COLO668 (cell line): ENCODE data around the gene FMNL2.

Experiments
- DNase-seq: peaks from one replicate; lab custom pipeline; 2025; ENCODE audit not compliant: unreplicated experiment; lab: John Stamatoyannopoulos, UW

FMNL2 gene

DNA sequence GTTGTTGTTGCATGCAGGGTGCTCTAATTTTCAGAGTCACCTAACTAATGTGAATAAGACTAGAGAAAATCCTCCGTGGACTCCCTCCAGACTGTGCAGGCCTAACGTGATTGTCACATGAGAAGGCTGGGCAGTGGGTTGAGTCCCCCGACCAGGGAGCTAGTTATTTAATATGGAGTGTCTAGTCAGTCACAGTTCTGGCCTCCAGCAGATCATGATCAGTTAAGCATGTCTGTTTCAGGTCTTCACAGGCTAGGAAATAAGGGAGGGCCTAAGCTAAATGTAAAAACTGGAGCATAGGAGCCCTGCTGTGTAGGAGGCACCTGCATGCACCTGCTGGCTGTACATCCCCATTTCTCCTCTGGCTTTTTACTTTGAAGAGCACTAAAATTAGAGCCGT is 295.5 kb downstream of the FMNL2 start:
- DNase-seq, result no peak

DNA sequence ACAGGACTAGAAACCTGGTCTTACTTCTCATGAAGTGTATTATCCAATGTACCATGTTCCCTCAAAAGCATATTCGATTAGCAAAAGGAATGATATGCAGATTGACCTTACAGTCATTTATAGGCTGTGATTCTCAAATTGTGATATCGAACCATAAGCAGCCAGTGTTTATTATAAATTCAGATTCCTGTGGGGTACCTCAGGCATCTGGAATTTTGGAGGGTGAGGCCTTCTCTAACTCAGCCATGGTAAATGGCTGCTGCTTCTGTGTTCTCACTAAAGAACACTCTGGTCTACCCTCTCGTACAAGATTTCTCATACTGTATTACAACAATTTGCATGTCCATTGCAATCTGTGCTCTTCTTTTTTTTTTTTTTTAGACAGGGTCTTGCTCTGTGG is 297.8 kb downstream of the FMNL2 start:
- no peak for DNase-seq

DNA sequence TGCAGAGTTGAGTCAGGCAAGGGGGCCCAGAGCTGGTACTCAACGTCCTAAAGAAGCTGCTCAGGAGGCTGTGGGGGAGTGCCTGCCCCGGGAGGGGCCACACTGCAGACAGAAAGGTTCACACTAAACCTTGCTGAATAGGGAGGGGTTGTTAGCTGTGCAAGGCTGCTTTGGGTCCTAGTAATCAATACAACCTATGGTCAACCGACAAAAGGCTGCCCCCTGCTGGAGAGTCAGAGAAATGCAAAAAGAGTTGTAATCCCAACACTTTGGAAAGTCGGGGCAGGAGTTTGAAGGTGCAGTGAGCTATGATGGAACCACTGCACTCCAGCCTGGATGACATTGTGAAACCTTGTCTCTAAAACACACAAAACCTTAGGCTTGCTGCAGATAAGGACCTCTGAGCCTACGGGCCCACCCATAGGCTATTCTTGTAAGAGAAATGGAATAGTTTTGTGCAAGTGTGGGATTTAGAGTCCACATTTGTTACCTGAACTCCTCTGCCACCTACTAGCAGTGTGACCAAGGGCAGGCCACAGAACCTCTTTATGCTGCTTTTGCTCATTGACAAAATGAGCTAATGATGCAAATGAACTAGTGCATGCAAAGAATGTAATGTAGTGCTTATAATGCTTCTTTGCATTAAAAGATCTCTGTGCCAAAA is 300.8 kb downstream of the FMNL2 start:
- DNase-seq, result peak; percentile 58

DNA sequence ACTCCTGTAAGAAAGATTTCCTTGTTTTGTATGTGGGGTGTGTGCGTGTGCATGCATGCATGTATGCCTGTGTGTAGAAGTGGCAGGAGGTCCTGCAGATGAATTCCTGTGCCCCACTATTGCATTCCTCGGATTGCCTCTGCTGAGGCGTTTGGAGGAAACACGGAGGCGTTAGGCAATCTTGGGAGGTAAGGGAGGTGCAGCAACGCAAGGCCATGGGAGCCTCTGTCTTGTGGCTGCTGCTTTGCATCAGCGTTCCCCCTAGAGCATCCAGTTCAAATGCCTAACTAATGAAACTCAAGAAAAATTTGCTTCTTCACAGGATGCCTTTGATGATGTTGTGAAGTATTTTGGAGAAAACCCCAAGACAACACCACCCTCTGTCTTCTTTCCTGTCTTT is 302.3 kb downstream of the FMNL2 start:
- no peak for DNase-seq

DNA sequence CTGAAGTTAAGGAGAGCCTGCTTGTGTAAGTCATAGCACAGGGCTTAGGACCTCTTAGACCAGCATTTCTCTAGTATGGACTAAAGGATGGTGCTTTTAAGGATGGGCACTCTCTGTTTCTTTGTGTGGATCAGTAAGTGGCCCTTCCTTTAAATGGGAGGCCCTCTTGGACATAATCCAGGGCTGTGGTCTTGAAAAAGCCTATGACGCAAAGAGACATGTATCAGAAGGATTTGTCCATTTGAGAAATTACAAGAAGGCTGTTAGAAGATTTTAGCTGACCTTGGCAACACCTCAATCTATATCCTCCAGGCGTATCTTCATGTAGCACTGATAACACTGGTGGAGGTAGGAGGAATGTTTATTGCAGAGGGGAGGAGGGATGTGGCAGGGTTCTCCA is 303.1 kb downstream of the FMNL2 start:
- no peak for DNase-seq

DNA sequence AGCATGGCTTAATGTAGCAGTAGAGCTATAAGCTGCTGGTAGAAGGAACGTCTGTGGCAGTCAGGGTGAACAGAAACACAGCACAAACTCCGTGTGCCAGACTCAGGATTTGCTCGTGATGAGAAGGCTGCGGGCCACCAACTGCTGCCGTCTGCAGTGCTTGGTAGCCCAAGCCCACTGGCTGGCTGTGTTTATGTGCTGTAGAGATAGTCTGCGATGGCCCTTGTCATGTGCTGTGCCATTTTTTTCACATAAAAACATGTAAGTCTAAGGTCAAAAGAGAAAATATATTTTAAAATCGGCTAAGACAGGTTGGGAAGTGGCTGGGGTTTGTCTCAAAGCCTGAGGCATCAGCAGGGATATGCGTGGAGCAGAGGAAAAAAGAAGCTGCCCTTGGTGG is 303.6 kb downstream of the FMNL2 start:
- DNase-seq, result no peak

DNA sequence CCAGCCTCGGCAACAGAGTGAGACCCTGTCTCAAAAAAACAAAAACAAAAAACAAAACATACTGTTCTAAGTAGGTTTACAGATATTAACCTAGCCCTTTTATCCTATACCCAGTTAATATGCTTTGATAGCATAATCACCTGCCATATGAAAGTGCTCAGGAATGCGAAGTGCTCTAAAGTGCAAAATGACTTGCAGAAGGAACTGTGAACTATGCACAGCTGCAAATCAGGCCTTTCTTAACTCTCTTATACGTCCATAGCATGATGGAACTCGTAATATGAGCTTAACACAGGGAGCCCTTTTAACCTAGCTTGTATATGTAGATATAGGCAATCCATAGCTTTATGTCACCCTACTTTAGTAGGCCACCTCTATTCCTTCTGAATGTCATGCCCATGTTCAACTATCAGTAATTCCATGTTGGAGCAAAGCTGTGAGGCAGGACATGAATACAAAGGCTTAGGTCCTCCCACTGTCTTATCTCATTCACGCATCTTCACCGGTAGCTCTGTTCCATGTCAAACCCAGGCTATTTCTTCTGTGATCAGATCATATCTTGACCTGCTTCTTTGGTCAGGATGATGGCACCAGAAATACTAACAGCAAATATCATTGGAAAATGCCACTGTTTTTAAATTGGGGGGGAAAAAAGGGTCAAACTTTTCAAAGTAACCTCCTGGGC is 309.4 kb downstream of the FMNL2 start:
- no peak for DNase-seq

DNA sequence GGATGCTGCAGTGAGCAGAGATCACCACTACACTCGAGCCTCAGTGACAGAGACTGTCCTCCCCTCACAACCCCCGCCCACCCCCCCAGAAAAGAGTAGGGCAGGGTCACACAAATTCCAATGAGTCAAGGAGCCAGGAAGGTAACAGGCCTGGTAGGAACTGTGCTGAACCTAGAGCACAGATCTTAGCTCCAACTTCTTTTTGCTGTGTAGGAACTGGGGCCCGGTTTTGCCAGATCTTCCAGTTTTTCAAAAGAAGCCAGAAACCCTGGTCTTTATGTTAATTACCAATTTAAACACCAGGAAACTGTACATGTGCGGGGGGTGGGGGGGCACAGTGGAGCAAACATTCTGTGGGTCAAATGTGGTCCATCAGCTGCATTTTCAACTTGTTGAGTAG is 311.3 kb downstream of the FMNL2 start:
- DNase-seq, result no peak

DNA sequence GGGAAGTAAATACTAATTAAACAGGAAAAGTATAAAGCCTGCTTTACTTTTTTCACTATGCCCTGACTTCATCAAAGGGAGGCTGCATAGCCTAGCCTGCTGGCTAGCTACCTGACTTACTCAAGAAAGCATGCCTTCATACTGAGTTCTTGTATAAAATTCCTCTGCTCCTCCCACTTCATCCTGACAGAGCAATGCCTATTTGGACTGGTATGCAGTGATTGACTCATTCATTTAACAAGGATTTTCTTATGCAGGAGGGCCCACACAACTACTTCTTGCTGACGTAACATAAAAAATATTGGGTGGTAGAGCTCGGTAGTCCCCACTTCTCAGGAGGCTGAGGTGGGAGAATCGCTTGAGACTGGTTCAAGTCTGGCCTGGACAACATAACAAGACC is 311.8 kb downstream of the FMNL2 start:
- no peak for DNase-seq

DNA sequence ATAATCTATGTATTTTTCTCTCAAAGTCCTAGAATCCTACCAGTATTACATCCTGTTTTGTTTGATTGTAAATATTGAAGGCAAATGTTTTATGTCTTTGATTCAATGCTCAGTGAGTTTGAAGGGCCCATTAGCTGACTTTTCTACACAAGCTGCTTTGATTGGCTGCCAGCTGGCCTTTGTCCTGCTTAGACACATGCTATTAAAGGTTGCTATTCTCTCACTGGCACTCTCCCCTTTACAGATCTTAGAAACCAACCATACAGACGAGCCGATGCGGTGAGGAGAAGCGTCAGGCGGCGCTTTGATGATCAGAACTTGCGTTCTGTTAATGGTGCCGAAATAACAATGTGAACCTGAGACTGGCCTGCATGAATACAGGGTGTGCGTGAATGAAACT is 312.6 kb downstream of the FMNL2 start:
- no peak for DNase-seq

DNA sequence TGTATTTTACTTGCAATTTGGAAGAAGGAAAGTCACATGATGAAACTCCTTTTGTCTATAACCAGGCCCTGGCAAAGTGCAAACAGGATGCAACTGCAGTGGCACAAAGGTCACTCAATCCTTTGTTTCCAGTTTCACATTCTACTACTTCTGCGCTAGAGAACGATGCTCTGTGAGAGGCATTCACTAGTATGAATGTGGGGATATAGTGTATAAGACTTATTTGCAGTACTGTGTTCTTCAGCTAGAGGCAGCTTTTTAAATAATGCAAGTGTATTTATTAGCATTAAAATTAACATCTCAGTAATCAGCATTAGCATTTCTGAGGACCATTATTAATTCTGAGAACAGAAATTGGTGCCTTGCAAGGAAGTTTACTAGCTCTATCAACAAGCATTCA is 313.4 kb downstream of the FMNL2 start:
- no peak for DNase-seq

DNA sequence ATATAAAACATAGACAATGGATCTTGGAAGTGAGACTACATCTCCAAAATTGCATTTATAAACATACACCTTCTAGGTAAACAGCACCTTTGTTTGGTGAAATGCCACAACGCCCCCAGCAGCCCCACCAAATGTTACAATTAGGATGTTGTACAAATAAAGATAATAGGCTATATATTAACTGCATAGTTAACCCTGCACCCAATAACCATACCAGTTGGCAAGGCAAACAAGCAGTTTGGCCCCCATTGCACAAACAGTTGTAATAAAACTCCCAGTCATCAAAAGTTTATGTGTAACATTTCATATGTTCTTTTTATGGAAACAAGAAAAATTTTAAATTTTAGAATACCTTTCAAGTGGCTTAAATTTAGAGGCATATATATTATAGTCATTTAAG is 315.0 kb downstream of the FMNL2 start:
- DNase-seq, result no peak

DNA sequence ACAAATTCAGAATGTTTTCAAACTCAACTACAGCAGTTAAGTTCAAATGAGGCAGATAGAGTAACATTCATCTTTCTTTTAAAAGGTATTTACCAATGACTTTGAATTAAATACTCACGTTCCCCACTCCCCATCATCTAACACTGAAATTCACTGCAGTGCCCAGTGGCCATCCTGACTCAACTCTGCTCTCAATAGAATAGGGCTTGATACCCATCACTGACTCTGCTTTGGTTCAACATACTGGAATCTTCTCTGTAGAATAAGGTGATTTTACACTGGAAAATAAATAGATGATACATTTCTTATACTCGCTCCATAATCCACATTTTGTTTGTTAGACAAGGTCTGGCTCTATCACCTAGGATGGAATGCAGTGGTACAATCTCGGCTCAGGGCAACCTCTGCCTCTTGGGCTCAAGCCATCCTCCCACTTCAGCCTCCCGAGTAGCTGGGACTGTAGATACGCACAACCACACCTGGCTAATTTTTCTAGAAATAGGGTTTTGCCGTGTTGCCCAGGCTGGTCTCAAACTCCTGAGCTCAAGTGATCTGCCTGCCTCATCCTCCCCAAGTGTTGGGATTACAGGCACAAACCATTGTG is 315.9 kb downstream of the FMNL2 start:
- DNase-seq, result no peak

DNA sequence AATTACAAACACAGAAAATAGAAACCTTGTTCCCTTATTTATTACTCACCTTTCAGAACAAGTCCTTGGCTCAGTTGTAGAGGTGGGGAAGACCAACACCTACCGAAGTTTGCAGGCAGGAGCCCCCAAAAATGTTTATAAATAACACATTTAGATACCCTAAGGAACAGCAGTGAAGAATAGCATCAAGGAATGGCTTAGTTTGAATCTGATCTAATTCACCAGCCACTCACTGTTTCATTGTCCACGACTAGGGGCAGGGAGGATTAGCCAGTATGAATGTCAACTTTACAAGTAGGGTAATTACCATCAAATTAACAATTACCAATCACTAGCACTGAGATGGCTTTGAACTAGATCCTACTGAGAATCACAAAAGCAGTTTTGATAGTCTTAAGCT is 316.9 kb downstream of the FMNL2 start:
- no peak for DNase-seq

DNA sequence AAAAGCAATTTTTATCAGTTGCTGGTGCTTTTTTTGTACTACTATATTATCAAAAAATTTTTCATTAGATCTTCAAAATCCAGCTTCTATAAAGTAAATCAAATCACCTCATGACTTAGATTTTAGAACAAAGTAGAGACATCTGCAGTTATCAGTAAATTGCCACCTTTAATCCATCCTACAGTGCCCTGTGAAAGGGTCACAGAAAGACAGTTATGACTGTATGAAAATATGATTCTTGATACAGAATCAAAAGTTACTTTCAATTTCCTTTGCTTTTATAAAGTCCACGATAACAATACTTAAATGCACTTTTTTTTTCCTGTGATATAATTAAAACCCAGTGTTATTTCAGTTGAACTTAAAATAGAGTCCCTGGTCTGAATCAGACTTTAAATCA is 320.9 kb downstream of the FMNL2 start:
- DNase-seq, result no peak

DNA sequence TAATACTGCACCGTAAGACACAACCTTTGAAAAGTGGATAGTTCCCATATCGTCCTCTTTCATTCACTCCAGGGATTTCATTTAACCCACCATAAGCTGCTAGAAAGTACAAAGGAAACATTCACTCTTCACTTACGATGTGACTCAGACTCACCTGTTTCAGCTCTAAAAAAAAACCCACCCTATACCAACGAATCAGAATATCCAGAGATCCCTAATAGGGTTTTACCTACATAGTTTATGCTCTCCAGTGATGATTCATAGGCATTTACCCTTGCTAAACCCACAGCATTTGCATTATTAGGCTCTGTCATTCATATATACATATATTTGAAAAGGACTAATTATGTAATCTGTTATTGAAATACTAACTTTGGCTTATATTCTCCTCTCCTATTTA is 322.1 kb downstream of the FMNL2 start:
- DNase-seq, result no peak

DNA sequence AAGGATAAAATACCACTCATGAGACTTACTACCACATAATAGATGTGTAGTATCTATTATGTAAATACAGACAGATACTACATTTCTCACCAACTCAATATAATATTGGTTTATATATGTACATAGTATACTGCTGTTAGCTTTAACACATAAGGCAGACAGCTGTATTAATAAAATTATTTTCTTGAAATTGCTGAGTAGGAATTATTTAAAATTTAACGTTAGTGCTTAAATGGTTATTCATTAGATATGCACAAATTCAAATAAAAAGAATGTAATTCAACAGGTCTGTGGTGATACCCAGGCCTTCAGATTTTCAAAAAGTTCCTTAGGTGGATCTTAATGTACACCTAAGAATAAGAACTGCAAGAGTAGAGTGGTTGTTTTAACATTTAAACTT is 323.2 kb downstream of the FMNL2 start:
- DNase-seq, result no peak

DNA sequence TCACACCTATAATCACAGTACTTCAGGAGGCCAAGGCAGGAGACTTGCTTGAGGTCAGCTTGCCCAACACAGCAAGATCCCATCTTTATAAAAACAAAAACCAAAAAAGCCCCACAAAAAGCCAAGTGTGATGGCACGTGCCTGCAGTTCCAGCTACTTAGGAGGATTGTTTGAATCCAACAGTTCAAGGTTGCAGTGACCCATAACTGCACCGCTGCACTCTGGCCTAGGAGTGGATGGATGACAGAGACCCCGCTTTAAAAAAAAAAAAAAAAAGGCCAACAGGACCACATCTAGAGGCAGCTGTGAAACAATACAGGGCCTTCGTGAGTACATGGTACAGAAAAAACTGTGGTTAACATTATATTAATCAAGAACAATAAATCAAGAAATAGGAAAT is 326.1 kb downstream of the FMNL2 start:
- DNase-seq, result no peak

DNA sequence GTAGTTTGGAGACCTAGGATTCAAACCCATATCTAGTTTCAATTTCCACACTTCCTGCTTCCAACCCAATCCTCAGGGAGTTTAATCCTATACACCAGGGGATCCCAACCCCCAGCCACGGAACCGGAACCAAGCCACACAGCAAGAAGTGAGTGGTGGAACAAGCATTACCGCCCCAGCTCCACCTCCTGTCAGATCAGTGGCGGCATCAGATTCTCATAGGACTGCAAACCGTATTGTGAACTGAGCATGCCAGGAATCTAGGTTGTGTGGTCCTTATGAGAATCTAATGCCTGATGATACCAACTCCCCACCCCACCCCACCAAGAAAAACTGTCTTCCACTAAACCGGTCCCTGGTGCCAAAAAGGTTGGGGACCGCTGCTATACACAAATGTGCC is 329.8 kb downstream of the FMNL2 start:
- no peak for DNase-seq

DNA sequence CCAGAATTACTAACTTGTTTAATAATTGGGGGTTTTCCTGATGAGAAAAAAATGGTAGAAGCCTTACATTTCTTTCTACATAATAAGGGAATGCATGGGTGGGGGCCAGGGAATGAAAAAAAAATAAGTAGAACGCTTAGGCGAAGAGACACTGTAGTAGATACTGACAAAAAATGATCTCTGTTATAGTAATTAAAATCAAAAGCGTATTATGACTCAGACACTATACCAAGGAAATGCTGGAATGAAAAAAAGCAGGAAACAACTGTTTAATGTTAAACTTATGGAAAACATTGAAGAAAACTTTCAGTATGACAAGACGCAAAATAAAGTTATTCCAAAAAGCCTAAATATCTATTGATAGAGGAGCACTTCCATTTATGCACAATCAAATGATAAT is 339.4 kb downstream of the FMNL2 start:
- DNase-seq, result no peak

DNA sequence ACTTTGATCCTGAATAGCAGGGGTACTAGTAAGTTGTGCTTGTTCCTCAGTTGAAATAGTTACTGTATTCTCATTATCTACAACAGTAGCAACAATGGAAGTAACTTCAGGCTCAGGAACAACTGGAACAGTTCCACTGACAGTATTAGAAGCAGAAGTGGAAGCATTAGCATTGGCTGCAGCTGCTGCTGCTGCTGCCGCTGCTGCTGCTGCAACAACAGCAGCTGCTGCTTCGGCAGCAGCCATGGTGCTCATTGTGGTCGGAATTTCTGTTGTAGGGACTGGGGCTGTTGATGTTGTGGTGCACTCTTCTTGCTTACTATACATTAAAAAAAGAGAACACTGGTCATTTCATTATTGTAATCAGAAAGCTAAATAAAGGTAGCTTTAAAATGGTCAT is 341.5 kb downstream of the FMNL2 start:
- no peak for DNase-seq

DNA sequence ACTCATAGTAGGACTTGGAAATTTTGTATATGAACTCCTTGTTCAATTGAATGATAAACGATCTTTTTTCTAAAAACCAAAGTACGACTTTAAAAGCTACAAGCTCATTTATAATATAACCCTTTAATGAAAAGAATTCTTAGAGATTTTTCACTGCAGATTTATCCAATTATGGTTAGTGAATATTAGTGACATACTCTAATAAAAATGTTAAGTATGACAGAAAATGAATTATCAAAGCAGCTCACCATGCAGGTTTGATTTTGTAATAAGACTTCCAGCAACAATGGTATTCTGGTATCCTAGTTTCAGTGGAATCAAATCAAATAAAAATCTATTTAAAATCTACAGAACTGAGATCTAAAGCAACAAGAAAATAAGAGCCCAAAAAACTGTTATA is 343.8 kb downstream of the FMNL2 start:
- DNase-seq, result no peak

DNA sequence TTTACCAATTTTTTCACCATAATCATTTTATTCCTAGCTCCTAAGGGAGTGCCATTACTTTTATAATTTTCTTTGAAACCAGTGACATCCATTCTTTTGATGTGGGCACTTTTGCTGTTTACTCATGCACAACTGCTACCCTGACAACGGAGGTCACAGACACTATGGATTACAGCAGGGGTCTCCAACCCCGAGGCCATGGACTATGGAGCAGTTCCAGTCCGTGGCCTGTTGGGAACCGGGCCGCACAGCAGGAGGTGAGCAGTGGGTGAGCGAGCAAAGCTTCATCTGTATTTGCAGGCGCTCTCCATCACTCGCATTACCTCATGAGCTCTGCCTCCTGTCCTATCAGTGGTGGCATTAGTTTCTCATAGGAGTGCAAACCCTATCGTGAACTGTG is 347.7 kb downstream of the FMNL2 start:
- DNase-seq, result no peak
